ENCODE results near the gene C16orf90.

GRCh38 chr16:3458278-3458851 is 36.9 kb downstream of the C16orf90 start:
- no peak for TF ChIP-seq CTCF (conservative IDR thresholded peaks at IDR 0.05; ENCODE audit: low read depth, low read length)
- TF ChIP-seq EZH2 (IDR thresholded peaks at IDR 0.05; ENCODE audit: borderline replicate concordance, low read depth, low read length, poor library complexity, severe bottlenecking) = no peak
